ENCODE measurements around the gene SPOCK1.

SPOCK1 gene

DNA sequence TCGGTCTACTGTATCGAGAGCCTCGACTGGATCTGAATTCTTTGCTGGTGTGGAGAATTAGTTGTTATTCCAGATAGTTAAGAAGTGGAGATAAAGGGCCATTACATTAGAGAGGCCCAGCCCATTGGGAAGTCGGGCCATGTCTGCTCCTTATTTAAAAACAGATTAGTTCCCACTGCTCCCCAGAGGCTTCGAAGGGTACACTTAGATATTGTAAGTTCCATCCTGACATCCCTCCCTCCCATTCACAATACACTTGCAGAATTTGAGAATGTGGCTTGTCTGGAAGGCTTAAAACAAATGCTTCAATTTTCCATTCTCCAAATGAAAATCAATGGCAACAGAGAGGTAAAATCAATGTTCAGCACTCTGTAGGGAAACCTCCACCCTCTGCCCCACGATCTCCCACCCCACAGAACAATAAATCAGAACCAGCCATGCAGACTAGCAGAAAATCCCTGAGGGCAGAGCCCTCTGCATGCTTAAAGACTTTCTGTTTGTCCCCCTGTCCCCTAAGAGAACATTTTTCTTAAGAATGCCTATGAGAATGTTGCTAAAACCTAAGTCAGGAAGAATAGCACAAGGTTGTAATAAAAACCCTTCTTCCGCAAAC, 364.1 kb downstream of the SPOCK1 start:
- ChIA-PET POLR2A (no interaction called here), CTCF (no interaction called here)
- DNase-seq (ENCODE audit: extremely low spot score), result no peak
- TF ChIP-seq, protein P1, sequence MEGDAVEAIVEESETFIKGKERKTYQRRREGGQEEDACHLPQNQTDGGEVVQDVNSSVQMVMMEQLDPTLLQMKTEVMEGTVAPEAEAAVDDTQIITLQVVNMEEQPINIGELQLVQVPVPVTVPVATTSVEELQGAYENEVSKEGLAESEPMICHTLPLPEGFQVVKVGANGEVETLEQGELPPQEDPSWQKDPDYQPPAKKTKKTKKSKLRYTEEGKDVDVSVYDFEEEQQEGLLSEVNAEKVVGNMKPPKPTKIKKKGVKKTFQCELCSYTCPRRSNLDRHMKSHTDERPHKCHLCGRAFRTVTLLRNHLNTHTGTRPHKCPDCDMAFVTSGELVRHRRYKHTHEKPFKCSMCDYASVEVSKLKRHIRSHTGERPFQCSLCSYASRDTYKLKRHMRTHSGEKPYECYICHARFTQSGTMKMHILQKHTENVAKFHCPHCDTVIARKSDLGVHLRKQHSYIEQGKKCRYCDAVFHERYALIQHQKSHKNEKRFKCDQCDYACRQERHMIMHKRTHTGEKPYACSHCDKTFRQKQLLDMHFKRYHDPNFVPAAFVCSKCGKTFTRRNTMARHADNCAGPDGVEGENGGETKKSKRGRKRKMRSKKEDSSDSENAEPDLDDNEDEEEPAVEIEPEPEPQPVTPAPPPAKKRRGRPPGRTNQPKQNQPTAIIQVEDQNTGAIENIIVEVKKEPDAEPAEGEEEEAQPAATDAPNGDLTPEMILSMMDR (IDR thresholded peaks at IDR 0.05; ENCODE audit: control extremely low read depth, extremely low read depth, low read depth, missing control alignments), result no peak

DNA sequence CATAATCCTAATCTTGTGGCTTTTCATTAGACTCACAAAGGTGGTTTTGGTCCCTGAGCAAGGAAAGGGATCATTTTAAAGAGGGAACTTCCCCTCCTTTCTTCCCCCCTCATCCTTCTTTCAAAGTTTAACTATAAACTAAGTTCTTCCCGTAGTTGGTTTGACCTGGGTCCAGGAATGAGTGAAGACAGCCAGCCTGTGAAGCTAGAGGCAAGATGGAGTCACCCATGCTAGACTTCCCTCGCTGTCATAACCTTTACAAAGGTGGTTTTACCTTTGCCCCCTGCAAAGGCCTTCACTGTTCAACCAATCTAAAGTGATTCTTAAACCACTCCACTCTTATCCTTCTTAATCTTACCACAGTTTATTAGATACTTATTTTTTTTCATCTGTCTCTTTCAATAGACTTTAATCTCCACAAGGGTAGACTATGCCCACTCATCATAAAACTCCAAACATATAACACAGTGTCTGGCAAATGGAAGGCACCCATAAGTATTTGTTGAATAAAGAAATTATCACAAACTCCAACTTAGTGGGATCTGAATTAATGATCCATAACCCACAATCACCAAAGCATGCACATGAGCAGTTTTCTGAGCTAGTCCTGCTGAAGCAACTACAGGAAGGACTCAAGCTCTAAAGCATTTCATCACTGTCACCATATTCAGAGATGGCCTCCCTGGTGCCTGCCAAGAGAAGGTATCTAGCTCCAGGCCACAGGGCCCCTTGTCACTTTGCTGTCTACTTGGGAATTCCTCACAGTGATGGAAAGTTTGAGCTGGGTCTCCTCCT, 369.0 kb downstream of the SPOCK1 start:
- ChIA-PET CTCF (interaction anchor here (1.5 kb wide), 1 partner anchor 13 kb away, joined by 3 read pairs; no protein-coding TSS in a partner anchor), POLR2A (no interaction called here)
- no peak for DNase-seq (ENCODE audit: extremely low spot score)
- TF ChIP-seq, protein P1 (IDR thresholded peaks at IDR 0.05; ENCODE audit: control extremely low read depth, extremely low read depth, low read depth, missing control alignments), result no peak

DNA sequence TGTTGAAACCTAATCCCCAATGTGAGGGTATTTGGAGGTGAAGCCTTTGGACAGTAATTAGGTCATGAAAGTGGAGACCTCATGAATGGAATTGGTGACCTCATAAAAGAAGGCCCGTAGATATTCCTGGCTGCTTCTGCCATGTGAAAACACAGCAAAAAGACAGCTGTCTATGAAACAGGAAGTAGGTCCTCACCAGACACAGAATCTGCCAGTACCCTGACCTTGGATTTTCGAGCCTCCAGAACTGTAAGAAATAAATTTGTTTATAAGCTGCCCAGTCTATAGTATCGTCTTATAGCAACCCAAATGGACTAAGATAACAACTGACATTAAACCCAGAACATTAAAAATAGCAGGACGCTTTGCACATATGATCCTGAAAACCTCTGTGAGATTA, 371.1 kb downstream of the SPOCK1 start:
- TF ChIP-seq, protein P1 (IDR thresholded peaks at IDR 0.05; ENCODE audit: control extremely low read depth, extremely low read depth, low read depth, missing control alignments), result no peak
- no peak for DNase-seq (ENCODE audit: extremely low spot score)
- POLR2A ChIA-PET, result no interaction called here
- CTCF ChIA-PET, result interaction anchor here (1.1 kb wide), 1 partner anchor 11 kb away, joined by 3 read pairs; no protein-coding TSS in a partner anchor

DNA sequence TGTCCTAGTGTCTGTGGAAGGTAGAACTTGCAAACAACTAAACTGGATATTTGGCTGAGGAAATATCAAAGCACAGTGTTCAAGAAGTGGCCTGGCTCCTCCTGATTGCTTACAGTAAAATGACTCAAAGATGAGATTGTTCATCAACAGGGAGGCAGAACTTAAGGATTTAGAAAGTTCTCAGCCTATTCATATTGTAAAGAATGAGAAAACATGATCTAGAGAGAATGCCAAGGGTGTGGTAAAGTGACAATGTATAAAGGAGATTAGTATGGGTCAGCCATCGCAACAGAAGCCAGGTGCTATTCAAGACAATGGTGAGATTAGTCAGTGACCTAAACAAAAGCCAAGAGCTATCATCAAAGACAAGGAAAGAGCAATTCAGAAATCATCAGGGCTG, 372.3 kb downstream of the SPOCK1 start:
- TF ChIP-seq, protein P1 (IDR thresholded peaks at IDR 0.05; ENCODE audit: control extremely low read depth, extremely low read depth, low read depth, missing control alignments), result no peak
- ChIA-PET POLR2A (no interaction called here), CTCF (no interaction called here)
- no peak for DNase-seq (ENCODE audit: extremely low spot score)

DNA sequence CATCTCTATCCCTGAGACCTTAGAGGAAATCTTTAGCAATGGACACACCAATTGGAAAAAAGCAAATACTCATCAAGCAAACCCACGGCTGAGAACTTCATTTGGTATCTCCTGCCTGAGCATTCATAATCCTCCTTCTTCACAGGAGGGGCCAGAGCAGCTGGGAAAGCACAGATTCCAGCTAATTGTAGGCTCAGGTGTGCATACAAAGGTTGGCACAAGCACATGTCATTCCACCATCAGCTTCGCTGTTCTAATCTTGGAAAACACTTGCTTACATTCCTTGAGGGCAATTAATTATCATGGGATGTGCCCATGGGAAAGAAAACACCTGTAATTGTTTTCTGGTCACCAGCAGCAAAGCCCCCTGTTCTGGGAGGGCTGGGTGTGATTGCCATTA, 376.6 kb downstream of the SPOCK1 start:
- CTCF ChIA-PET, result interaction anchor here (1.1 to 1.2 kb wide), 2 partner anchors 11 to 48 kb away, joined by 3 read pairs; no protein-coding TSS in a partner anchor
- TF ChIP-seq, protein P1 (IDR thresholded peaks at IDR 0.05; ENCODE audit: control extremely low read depth, extremely low read depth, low read depth, missing control alignments), result no peak
- DNase-seq (ENCODE audit: extremely low spot score), result no peak
- POLR2A ChIA-PET, result no interaction called here

DNA sequence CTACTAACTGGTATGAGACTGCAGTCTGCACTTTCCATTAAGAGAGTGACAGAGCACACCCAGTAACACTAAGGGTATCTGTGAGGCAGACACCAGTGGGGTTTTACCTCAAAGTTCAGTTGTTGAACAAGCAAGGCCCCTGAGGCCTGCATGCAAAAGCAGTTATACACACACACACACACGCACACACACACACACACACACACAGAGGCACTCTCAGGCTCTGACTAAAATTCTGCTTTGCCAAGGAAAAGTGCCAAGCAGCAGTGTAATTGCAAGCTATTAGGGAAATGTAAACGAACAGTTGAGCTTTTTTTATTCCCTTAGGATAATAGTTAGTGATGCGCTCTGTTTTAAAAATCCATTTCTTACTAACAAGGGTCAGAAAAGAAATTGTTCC, 377.1 kb downstream of the SPOCK1 start:
- CTCF ChIA-PET, result no interaction called here
- DNase-seq (ENCODE audit: extremely low spot score), result no peak
- POLR2A ChIA-PET, result no interaction called here
- TF ChIP-seq, protein P1 (IDR thresholded peaks at IDR 0.05; ENCODE audit: control extremely low read depth, extremely low read depth, low read depth, missing control alignments), result no peak

Measured in GM10248 (cell line).